Umbilical cord (tissue), 2 donors: ENCODE data around the gene ELP4. TPM values are rescaled to one million over a fixed set of nuclear protein-coding genes. Genes with fewer than 3 reads are reported as not detected.
A peak's percentile ranks its signal among the peaks of the same experiment; 100 is the strongest.

Source experiments
- DNase-seq: peaks from one replicate; pipeline ENCODE4 v3.0.0-alpha.2; 2015; ENCODE audit warnings: low spot score
- total RNA-seq: library from RNA; depleted of rRNA; stranded (reverse); fragments of >200 nt; gene quantifications from one replicate; pipeline ENCODE4 v1.2.3, GENCODE V29; 2014; ENCODE audit warnings: low replicate concordance; ENCODE audit not compliant: insufficient read depth

Gene ELP4
- total RNA-seq, 1 donor from 2014 or later, result 46.5 TPM

- no peak for DNase-seq
These were observed 260.6 kb downstream of the ELP4 start for GRCh38 chr11:31770011-31770700.

DNA sequence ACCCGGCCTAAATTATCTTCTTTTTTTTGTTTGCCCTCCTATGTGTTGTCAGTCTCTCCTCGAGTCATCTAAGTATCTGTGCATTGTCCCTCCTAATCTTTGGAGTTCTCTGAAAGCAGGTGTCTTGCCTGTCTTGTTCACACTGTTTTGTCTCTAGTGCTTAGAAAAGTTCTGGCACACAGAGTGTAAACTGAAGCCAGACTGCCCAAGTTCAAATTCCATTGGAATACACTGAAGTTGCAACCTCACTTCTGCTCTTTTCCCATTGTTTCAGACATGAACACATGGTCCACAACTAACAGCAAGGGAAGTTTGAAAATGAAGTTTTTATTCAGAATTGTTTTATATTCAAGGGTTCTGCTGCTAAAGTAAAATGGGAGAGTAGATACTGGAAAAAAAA, 262.8 kb downstream of the ELP4 start:
- no peak for DNase-seq

DNA sequence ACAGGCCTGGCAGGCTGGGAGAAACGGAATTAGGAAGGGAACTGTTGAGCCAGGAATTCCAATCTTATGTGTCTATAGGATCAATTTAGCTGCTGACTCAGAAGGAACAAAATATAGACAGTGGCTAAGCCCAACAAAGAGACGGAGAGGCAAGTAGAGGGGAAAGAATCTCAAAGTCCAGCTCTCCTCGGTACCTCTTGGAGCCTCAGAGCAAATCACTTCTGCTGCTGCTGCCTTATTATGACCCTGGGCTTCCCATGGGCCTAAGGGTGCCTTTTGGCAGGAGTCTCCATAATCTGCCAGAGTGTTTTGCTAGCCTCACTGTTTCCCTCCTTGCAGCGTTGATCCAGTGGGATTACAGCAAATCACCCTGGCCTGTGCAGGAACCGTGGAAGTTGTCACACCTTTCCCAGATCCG, 269.8 kb downstream of the ELP4 start:
- DNase-seq, result peak; percentile 51

DNA sequence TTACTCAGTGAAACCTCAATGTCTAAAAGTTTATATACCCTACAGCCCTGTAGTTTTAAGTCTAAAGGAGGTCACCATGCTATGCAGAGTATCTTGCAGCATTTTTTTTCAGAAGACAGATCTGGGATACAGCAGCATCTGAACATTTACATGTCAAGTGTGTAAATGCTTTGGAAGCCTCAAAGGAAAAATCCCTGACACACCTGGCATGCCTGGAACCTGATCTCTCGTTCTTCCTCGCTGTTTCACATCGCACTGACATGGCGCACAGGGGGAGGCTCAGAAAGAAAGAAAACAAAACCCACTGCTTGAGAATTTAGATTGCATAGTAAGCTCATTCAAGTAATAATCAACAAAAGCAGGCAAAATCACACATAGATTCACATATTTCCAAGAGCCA, 270.5 kb downstream of the ELP4 start:
- no peak for DNase-seq

- DNase-seq, result no peak
These were observed 271.0 kb downstream of the ELP4 start for GRCh38 chr11:31780480-31780971.

DNA sequence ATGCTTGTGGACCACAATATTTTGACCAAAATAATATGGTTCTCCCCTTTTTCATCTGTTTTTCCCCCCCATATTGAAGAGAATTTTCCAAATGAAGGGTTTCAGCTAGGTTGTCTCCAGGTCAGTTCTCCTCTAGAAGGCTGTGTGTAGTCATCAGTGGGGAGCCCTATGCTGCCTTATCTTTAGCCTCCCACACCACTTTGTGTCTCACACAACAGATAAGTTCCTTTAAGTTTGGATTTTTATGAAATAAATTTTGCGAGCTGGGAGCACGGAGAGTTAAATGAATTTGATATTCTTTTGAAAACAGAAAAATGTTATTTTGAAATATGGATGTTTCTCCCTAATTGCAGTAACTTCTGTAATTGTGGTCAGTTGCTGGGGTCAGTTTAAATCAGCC, 272.7 kb downstream of the ELP4 start:
- DNase-seq, result no peak

DNA sequence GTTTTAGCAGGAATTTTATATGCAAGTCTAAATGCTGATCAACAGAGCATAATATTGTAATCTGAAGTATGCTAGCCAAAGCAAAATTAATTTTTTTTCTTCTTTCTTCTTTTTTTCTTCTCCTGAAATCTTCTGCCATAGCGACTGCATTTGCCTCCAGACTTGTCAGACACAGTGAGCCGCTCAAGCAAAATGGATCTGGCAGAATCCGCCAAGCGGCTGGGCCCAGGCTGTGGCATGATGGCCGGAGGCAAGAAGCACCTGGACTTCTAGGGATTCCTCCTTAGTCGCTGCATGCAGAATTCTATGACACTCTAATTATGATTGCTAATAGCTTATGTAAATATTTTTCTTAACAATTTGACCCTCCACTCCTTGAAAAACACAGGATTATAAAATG, 273.7 kb downstream of the ELP4 start:
- no peak for DNase-seq

DNA sequence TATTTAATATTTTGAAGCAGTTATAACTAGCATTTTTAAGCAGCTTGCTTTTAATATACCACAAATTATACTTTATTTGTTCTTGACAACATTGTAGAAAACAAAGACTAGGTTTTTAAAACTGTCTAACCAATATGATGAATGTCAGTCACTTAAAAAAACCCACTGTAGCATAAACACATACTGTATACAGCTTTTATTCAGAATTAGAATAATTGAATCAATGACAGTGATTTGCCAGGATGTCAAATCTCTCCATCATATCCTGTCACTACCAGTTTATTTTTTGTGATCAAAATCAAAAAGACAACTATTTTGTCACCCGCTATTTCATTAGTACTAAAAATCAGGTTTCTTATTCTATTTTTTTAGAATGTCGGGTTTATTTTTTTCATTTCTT, 275.0 kb downstream of the ELP4 start:
- DNase-seq, result no peak

GRCh38 chr11:31786996-31787685, 277.6 kb downstream of the ELP4 start:
- DNase-seq, result no peak

DNA sequence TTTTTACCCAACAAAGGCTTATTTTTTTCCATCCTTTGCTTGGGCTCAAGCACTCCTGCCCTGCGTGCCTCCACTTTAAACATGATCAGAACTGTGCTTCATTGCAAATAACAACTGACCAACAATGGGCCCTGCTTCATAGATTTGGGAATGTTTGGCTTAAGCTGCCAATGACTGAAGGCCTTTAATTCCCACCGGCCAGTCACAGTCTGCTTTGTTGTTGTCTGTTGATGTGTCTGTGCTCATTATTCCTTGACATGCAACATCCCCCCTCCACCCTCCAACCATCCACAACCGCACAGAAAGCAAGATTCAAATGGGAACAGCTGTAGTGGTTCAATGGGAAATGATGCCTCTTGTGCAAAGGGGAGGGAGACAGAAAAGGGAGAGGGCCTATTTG, 278.5 kb downstream of the ELP4 start:
- no peak for DNase-seq

GRCh38 chr11:31790649-31791048, 281.1 kb downstream of the ELP4 start:
- DNase-seq, result no peak

- no peak for DNase-seq
These were observed 282.5 kb downstream of the ELP4 start for GRCh38 chr11:31792036-31792435.

DNA sequence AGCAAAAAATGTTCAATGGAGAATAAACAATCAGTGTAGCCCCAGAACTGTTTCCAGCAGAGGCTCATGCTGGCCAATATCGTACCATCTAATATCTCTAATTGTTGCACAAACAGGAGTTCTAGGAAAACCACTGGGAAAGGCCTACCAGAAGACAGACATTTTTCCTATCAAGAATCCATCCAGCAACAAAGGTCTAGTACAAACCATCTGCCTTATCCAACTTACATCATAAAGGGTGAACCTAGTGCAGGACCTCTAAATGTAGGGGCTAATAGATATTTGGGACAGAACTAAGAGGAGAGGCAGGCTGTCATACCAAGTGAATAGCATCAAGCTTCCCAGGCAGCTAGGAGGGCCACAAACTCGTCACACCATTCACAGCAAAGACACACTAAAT, 282.9 kb downstream of the ELP4 start:
- no peak for DNase-seq

DNA sequence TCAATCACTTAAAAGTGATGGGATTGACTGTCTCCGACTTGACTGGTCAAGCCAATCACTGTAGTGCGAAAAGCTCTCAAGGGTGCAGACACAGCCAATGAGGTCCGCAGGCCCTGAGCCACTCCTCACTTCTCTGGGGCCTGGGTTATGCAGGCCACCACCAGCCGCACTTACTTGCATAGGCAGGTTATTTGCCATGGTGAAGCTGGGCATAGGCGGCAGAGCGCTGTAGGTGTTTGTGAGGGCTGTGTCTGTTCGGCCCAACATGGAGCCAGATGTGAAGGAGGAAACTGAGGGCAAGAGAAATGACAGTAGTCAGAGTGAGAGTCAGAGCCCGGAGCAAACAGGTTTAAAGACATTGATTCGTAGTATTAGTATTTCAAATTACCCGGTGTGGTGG, 283.7 kb downstream of the ELP4 start:
- DNase-seq, result no peak

DNA sequence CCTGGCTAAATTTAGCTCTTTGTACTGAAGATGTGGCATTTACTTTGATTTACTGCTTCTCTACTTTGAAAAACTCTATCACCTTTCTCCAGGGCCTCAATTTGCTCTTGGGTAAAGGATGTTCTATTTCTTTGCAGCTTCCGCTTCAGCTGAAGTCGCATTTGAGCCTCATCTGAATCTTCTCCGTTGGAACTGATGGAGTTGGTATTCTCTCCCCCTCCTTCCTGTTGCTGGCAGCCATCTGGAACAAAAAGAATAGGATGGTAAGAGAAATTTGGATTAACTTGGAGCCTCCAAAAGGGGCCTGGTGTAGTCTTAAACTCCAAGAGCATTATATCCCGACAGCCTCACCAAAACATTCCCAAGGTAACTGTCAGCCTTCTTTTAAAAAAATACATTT, 285.0 kb downstream of the ELP4 start:
- no peak for DNase-seq

- DNase-seq, result no peak
These were observed 286.3 kb downstream of the ELP4 start for GRCh38 chr11:31795706-31796498.

- DNase-seq, result no peak
These were observed 287.1 kb downstream of the ELP4 start for GRCh38 chr11:31796499-31797189.

GRCh38 chr11:31797190-31798056, 287.9 kb downstream of the ELP4 start:
- DNase-seq, result no peak

GRCh38 chr11:31798057-31798553, 288.5 kb downstream of the ELP4 start:
- DNase-seq, result no peak

DNA sequence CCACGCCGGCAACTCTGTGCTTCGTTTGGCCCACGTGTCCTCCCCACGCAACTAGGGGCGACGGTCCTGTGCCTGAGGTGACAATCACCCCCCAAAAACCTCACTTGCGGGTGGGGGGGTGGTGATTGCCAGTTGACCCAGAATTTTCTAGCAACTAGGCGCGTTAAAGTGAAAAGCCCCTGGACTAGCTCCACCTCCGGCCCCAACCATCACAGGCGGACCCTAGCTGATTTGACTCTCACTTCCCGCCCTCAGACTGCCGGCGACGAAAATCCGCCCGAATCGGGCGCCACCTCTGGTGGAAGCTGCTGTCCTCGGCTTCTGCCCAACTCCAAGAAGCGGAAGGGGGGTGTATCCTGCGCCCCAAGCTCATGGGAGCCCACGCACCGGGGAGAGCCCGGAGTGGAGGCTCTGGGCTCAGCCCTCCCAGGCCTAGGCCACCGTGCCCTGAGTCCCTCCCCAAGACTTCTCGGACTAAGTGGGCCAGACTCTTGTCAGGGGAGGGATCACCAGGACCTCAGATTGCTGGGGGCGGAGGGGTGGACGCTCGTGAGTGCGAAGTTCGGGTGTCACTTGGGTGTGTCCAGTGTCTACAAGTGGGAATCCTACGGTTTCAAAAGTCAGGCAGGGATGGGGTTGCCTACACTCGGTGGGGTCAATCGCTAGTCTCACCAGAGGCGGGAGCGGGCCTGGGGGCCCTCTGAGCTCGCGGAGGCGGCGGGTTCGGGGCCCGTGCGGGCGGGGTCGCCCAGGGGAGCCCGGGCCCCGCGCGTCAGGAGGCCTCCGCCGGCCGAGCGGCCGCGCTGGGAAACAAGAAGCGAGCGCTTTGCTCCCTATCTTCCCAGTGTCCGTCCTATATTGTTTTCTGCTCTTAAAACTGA, 289.2 kb downstream of the ELP4 start:
- DNase-seq, result no peak
